Lower lobe of right lung (tissue), 2 donors: ENCODE data around the gene AHNAK2. TPM values are rescaled to one million over a fixed set of nuclear protein-coding genes. Genes with fewer than 3 reads are reported as not detected.
A peak's percentile ranks its signal among the peaks of the same experiment; 100 is the strongest.

Source experiments
- ATAC-seq, 2 donors: fragments of 200-7000 bp; cut with Tn5 transposase; one replicate each; pipeline ENCODE4 v1.9.1; 2020 to 2022; ENCODE audit warnings: mild to moderate bottlenecking in 2 of 2, moderate library complexity in 2 of 2
- DNase-seq: peaks from one replicate; pipeline ENCODE4 v3.0.0-alpha.2; 2020
- H3K27ac ChIP-seq: fragments of 200-600 bp; one replicate; pipeline ENCODE4 v1.8.0; 2022
- H3K27me3 ChIP-seq: fragments of 200-600 bp; one replicate; pipeline ENCODE4 v1.8.0; 2022; ENCODE audit warnings: low read depth
- H3K36me3 ChIP-seq: fragments of 200-600 bp; one replicate; pipeline ENCODE4 v1.8.0; 2022; ENCODE audit warnings: mild to moderate bottlenecking
- H3K4me1 ChIP-seq: fragments of 200-600 bp; one replicate; pipeline ENCODE4 v1.8.0; 2022
- H3K4me3 ChIP-seq: fragments of 200-600 bp; one replicate; pipeline ENCODE4 v1.8.0; 2022; ENCODE audit warnings: mild to moderate bottlenecking
- H3K9me3 ChIP-seq: fragments of 200-600 bp; one replicate; pipeline ENCODE4 v1.8.0; 2022
- intact Hi-C: fragments of 100-400 bp; cut with DNase I; formaldehyde crosslinking; loops from one replicate; pipeline ENCODE4 v1.11.0; 2022
- total RNA-seq: library from RNA; stranded (reverse); fragmentation: NEBNext Ultra II Directional; extraction: Animal tissue kit (Norgen Biotek cat#: 25700); gene quantifications from one replicate; pipeline ENCODE4 v1.2.1, GENCODE V29; 2021
- TF ChIP-seq, protein P1 (sequence below): fragments of 200-600 bp; IDR thresholded peaks from one replicate; pipeline ENCODE4 v1.8.0; 2022; ENCODE audit warnings: antibody characterized with exemption, mild to moderate bottlenecking
- donor health status: DM: no; HTN: yes; CAD: no; lungs with severe emphysema.

Gene AHNAK2
- total RNA-seq, 1 donor from 2014 or later, result 10.8 TPM

DNA sequence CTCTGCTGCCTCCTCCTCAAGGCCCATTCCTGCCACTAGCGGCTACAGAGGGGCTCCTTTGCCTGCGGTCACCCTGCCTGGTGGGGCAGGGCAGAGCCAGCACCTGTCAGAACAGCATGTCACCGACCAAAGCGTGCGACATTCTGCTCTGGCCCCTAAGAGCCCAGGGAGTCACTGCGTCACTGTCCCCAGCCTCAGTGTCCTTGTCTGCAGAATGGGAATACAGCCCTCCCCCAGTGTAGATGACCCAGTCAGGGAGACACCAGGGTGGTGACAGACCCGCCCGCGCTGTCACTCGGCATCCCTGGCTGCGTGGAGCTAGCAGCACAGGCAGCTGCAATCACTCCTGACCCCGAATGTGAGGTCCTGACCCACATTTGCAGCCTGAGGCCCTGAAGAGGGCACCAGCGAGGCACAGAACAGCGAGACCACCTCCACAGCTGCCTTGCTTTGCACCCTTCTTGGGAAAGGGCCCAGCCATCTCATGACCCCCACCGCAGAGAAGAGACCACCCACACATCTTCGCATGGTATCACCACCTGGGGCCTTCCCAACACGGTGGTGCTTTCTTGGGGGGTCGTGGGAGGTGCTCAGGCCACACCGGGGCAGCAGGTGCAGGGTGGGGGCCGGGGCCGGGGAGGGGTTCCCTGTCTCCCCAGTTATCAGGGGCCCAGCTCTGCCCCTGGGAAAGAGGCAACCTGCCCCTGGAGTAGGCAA is 2.5 kb downstream of the AHNAK2 start:
- H3K27ac ChIP-seq, result no peak overlapping the region
- H3K27me3 ChIP-seq, result peaks cover 17% of the 10 kb centered on the region
- no peaks in the 10 kb centered on the region for H3K36me3 ChIP-seq
- ATAC-seq (no peak), DNase-seq (peak; percentile 49)
- peaks cover 85% of the 10 kb centered on the region for H3K4me1 ChIP-seq
- no peaks in the 10 kb centered on the region for H3K9me3 ChIP-seq
- TF ChIP-seq, protein P1, sequence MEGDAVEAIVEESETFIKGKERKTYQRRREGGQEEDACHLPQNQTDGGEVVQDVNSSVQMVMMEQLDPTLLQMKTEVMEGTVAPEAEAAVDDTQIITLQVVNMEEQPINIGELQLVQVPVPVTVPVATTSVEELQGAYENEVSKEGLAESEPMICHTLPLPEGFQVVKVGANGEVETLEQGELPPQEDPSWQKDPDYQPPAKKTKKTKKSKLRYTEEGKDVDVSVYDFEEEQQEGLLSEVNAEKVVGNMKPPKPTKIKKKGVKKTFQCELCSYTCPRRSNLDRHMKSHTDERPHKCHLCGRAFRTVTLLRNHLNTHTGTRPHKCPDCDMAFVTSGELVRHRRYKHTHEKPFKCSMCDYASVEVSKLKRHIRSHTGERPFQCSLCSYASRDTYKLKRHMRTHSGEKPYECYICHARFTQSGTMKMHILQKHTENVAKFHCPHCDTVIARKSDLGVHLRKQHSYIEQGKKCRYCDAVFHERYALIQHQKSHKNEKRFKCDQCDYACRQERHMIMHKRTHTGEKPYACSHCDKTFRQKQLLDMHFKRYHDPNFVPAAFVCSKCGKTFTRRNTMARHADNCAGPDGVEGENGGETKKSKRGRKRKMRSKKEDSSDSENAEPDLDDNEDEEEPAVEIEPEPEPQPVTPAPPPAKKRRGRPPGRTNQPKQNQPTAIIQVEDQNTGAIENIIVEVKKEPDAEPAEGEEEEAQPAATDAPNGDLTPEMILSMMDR, result no peak
- intact Hi-C loops, result loop anchor here (10.0 kb wide), 1 partner anchor 69 kb away; no protein-coding TSS in a partner anchor
- H3K4me3 ChIP-seq, result no peak overlapping the region

DNA sequence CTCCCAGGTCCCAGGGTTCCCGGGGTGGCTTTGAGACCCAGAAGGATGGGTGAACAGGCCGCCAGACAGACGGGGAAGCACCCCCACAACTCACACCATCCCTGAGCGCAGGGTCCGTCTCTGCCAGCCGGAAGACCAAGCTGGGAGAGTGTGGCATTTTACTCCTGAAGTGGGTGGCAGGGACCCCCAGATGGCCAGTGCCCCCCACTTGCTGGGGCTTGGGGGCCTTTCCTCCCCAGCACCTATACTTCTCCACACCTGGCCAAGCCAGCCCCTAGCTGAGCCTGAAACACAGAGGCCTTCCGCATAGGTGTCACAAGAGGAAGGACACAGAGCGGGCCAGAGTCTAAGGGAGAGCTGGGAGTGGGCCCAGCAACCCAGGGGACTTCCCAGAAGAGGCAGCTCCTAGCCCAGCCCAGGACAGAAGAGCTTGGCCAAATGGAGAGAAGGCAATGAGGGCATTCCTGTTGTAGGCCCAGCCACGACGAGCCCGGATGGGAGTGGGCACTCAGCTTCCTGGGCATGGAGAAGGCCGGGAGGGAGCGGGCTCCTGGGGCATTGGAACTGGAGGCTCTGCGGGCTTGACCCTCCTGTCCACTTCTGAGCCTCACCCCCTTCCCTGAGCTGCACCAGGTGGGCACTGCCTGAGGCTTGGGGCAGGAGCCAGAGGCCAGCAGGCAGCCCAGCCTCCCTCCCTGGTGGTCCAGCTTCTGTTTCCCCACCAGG is 3.3 kb downstream of the AHNAK2 start:
- Histone ChIP-seq H3K4me3 (no peak overlapping the region), H3K4me1 (peaks cover 81% of the 10 kb centered on the region), H3K27ac (peak overlapping the region; percentile 86), H3K9me3 (no peaks in the 10 kb centered on the region), H3K36me3 (no peaks in the 10 kb centered on the region), H3K27me3 (peaks cover 17% of the 10 kb centered on the region)
- intact Hi-C loops, result loop anchor here (10.0 kb wide), 1 partner anchor 70 kb away; no protein-coding TSS in a partner anchor
- ATAC-seq (no peak), DNase-seq (peak; percentile 43)
- TF ChIP-seq, protein P1, result no peak

DNA sequence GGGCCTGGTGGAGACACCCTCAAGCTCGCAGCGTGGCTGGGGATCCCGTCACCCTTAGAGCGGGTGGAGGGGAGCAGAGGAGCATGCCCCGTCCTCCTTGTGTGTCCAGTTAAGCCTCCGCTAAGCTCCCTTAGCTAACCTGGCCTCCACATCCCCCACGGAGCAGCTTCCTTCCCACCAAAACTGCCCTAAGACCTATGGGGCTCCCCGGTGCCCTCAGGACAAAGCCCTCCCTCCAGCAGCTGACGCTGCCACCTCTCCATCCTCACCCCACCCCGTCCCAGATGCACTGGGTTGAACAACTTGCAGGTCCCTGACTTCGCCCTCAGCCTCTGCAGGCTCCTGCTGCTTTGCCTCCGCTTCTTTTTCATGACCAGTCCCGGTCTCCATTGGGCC is 4.0 kb downstream of the AHNAK2 start:
- peak overlapping the region; percentile 24 for H3K4me3 ChIP-seq
- TF ChIP-seq, protein P1, result no peak
- H3K9me3 ChIP-seq, result no peaks in the 10 kb centered on the region
- ATAC-seq, result no peak
- peak; percentile 42 for DNase-seq
- peak overlapping the region; percentile 86 for H3K27ac ChIP-seq
- H3K4me1 ChIP-seq, result peaks cover 81% of the 10 kb centered on the region
- peaks cover 17% of the 10 kb centered on the region for H3K27me3 ChIP-seq
- H3K36me3 ChIP-seq, result no peaks in the 10 kb centered on the region
- intact Hi-C loops, result loop anchor here (10.0 kb wide), 1 partner anchor 71 kb away; no protein-coding TSS in a partner anchor

DNA sequence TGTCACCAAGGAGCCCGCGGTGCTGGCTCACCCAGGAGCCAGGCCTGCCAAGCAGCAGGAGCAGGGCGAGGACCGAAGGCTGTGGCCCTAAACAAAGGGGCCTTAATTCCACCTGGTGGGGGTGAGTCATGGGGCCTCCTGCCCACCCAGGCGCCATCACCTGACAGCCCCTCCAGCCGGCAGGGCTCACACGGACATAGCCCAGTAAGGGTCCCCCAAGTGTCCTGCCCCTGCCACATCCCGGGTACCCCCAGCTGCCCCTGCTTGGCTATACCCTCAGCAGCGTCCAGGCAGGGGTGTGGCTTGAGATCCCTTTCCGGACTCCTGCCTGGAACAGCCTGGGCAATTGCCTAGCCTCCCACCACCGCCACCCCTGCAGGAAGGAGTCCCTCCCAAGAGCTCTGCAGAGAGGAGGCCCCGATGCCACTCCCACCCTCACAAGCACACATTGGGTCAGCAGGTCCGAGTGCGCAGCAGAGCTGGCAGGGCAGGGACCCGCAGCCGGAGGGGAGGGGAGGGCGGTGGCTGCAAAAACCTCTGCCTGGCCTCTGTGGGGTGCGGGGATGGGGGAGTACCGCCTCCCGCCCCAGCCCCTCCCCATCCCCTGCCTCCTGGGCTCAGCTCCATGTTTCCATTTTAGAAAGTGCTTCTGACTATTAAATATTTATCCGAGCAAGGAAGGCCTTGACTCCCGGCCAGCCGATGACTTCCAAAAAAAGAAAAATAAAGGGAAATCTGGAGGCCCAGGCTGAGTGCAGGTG is 4.6 kb downstream of the AHNAK2 start:
- H3K36me3 ChIP-seq, result no peaks in the 10 kb centered on the region
- peak overlapping the region; percentile 86 for H3K27ac ChIP-seq
- peak in 1 of 2 donors; percentile 4 for ATAC-seq
- peaks cover 17% of the 10 kb centered on the region for H3K27me3 ChIP-seq
- H3K9me3 ChIP-seq, result no peaks in the 10 kb centered on the region
- H3K4me3 ChIP-seq, result peak overlapping the region; percentile 24
- intact Hi-C loops, result loop anchor here (10.0 kb wide), 1 partner anchor 71 kb away; no protein-coding TSS in a partner anchor
- DNase-seq, result peak; percentile 65
- TF ChIP-seq, protein P1, result no peak
- H3K4me1 ChIP-seq, result peaks cover 83% of the 10 kb centered on the region

DNA sequence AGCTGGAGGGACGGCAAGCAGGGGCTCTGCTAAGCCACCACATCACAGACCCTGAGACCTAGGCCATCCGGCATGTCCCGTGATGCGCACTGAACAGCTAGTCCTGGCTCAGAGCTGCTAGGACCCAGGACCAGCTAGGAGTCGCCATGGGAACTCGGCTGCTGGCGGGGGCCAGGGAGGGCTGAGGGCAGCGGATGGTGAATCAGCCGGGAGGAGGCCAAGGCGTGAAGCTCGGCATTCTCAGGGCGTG is 5.1 kb downstream of the AHNAK2 start:
- Histone ChIP-seq H3K4me3 (no peak overlapping the region), H3K9me3 (no peaks in the 10 kb centered on the region), H3K27me3 (peaks cover 17% of the 10 kb centered on the region), H3K4me1 (peaks cover 86% of the 10 kb centered on the region), H3K36me3 (no peaks in the 10 kb centered on the region), H3K27ac (peak overlapping the region; percentile 86)
- intact Hi-C loops, result loop anchor here (10.0 kb wide), 1 partner anchor 72 kb away; no protein-coding TSS in a partner anchor
- DNase-seq (peak; percentile 83), ATAC-seq (peak; percentile 71 to 79)
- TF ChIP-seq, protein P1, result no peak
